ENCODE measurements around the gene ASXL2. TPM values are rescaled to one million over a fixed set of nuclear protein-coding genes. Genes with fewer than 3 reads are reported as not detected.
A peak's percentile ranks its signal among the peaks of the same experiment; 100 is the strongest.
"Not testable (repeated sequence)": the region's sequence is repeated elsewhere in the genome, so short reads cannot be mapped to it uniquely, and the experiment has no call there.

The ASXL2 gene
- total RNA-seq, 6 donors from 2014 or later: 15.5 to 34.9 (median 25.6) TPM

GRCh38 chr2:25853038-25853638, 25.1 kb downstream of the ASXL2 start:
- Histone ChIP-seq H3K9me3 (no peaks in the 10 kb centered on the region), H3K4me1 (peaks cover 11 to 28% (median 17%) of the 10 kb centered on the region in 4 donors), H3K27me3 (no peaks in the 10 kb centered on the region), H3K4me3 (no peak overlapping the region), H3K36me3 (peaks cover 0 to 7% (median 0%) of the 10 kb centered on the region in 4 donors), H3K27ac (no peak overlapping the region)
- DNase-seq: no peak
- WGBS, 2 donors: 72 to 79% methylated on average over 5 of the region's 5 CpGs
- no peak for TF ChIP-seq CTCF (IDR thresholded peaks at IDR 0.05)
- no peak for TF ChIP-seq POLR2A (IDR thresholded peaks at IDR 0.05)
- no peak for TF ChIP-seq POLR2AphosphoS5 (IDR thresholded peaks at IDR 0.05)
- no peak for TF ChIP-seq EP300 (IDR thresholded peaks at IDR 0.05)
- ATAC-seq (ENCODE audit: low FRiP score in 2 of 2): peak in 1 of 2 donors; percentile 38

GRCh38 chr2:25851740-25852503, 26.4 kb downstream of the ASXL2 start:
- no peak for DNase-seq
- TF ChIP-seq CTCF (IDR thresholded peaks at IDR 0.05) (peak; percentile 57 to 78 (median 73)), EP300 (IDR thresholded peaks at IDR 0.05) (no peak)
- H3K4me3 ChIP-seq: no peak overlapping the region
- H3K27me3 ChIP-seq: no peaks in the 10 kb centered on the region
- peaks cover 0 to 7% (median 0%) of the 10 kb centered on the region in 4 donors for H3K36me3 ChIP-seq
- peak; percentile 93 to 96 for ATAC-seq (ENCODE audit: low FRiP score in 2 of 2)
- 34 to 35% methylated on average over 11 of the region's 11 CpGs for WGBS, 2 donors
- peak overlapping the region in 1 of 4 donors; percentile 53 for H3K27ac ChIP-seq
- H3K9me3 ChIP-seq: no peaks in the 10 kb centered on the region
- H3K4me1 ChIP-seq: peaks cover 11 to 28% (median 17%) of the 10 kb centered on the region in 4 donors

GRCh38 chr2:25850400-25850799, 27.9 kb downstream of the ASXL2 start:
- not testable (repeated sequence) for H3K9me3 ChIP-seq; H3K36me3 ChIP-seq; ATAC-seq (ENCODE audit: low FRiP score in 2 of 2); DNase-seq; H3K27me3 ChIP-seq; H3K4me3 ChIP-seq; H3K27ac ChIP-seq
- WGBS, 2 donors: 64 to 79% methylated on average over 4 of the region's 4 CpGs
- peaks cover 11 to 28% (median 17%) of the 10 kb centered on the region in 4 donors for H3K4me1 ChIP-seq

GRCh38 chr2:25849350-25849749, 28.9 kb downstream of the ASXL2 start:
- H3K4me3 ChIP-seq; DNase-seq; H3K27me3 ChIP-seq; H3K36me3 ChIP-seq; H3K27ac ChIP-seq; ATAC-seq (ENCODE audit: low FRiP score in 2 of 2); H3K9me3 ChIP-seq: not testable (repeated sequence)
- 92 to 95% methylated on average over 7 of the region's 7 CpGs for WGBS, 2 donors
- peaks cover 11 to 28% (median 17%) of the 10 kb centered on the region in 4 donors for H3K4me1 ChIP-seq

GRCh38 chr2:25845843-25846505, 32.3 kb downstream of the ASXL2 start:
- Histone ChIP-seq H3K36me3 (peaks cover 0 to 20% (median 1%) of the 10 kb centered on the region in 4 donors), H3K27me3 (no peaks in the 10 kb centered on the region), H3K4me1 (peaks cover 0 to 4% (median 0%) of the 10 kb centered on the region in 4 donors), H3K9me3 (no peaks in the 10 kb centered on the region), H3K27ac (no peak overlapping the region), H3K4me3 (no peak overlapping the region)
- DNase-seq (no peak), ATAC-seq (ENCODE audit: low FRiP score in 2 of 2) (no peak)
- TF ChIP-seq POLR2AphosphoS5 (IDR thresholded peaks at IDR 0.05) (no peak), CTCF (IDR thresholded peaks at IDR 0.05) (no peak), POLR2A (IDR thresholded peaks at IDR 0.05) (no peak), EP300 (IDR thresholded peaks at IDR 0.05) (no peak)
- WGBS, 2 donors: 87 to 92% methylated on average over 7 of the region's 7 CpGs

Data from upper lobe of left lung (tissue), 6 donors.